LNCaP clone FGC (cell line): Measurements from ENCODE around the gene ZNF891.

Experiments used
- DNase-seq: peaks from one replicate; pipeline ENCODE4 v3.0.0-alpha.2; 2011; ENCODE audit warnings: low read depth
- H3K4me3 ChIP-seq: 2 replicates; pipeline ENCODE4 v1.5.1; 2011; ENCODE audit warnings: mild to moderate bottlenecking, low read depth, low read length, control low read depth
- TF ChIP-seq, protein P1 (sequence below): IDR thresholded peaks from 2 replicates; pipeline ENCODE4 v1.5.1; 2012; ENCODE audit warnings: mild to moderate bottlenecking; ENCODE audit not compliant: control insufficient read depth, insufficient read depth; ENCODE audit errors: extremely low read depth

ZNF891 gene

DNA sequence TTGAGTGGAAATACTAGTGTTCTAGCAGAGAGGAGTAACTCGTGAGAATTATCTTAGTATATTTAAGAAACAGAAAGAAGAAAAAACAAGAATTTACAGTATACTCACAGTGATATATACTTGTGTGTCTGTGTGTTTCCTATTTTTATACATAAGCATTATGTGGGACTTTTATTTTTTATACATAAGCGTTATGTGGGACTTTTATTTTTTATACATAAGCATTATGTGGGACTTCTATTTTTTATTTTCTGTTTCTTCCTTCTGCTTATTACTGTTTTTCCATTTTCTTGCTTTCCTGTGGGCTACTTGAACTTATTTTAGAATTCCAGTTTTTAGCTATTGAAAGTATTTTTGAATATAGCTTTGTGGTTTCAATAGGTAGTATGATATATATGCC lies 56.2 kb downstream of the ZNF891 start:
- no peak overlapping the region for H3K4me3 ChIP-seq
- DNase-seq = no peak
- TF ChIP-seq, protein P1, sequence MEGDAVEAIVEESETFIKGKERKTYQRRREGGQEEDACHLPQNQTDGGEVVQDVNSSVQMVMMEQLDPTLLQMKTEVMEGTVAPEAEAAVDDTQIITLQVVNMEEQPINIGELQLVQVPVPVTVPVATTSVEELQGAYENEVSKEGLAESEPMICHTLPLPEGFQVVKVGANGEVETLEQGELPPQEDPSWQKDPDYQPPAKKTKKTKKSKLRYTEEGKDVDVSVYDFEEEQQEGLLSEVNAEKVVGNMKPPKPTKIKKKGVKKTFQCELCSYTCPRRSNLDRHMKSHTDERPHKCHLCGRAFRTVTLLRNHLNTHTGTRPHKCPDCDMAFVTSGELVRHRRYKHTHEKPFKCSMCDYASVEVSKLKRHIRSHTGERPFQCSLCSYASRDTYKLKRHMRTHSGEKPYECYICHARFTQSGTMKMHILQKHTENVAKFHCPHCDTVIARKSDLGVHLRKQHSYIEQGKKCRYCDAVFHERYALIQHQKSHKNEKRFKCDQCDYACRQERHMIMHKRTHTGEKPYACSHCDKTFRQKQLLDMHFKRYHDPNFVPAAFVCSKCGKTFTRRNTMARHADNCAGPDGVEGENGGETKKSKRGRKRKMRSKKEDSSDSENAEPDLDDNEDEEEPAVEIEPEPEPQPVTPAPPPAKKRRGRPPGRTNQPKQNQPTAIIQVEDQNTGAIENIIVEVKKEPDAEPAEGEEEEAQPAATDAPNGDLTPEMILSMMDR = no peak

DNA sequence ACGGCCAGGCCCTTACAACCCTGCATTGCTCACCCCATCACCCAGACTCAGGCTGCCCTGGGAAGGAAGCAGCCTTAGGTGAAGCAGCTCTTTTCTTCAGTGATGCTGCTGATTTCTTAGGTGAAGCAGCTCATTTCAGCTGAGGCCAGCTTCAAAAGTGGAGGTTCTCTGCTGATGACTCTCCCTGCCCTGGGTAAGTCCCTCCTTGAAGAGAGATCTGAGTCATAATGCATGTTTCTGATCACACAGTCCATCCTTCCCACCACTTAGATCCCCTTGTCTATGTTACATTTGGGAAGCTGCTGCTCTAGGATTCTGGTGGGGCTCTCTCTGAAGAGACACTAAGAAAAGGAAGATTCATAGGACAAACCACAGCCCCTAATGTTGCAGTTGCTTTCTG lies 66.5 kb downstream of the ZNF891 start:
- no peak for DNase-seq
- H3K4me3 ChIP-seq = no peak overlapping the region
- TF ChIP-seq, protein P1 = no peak

DNA sequence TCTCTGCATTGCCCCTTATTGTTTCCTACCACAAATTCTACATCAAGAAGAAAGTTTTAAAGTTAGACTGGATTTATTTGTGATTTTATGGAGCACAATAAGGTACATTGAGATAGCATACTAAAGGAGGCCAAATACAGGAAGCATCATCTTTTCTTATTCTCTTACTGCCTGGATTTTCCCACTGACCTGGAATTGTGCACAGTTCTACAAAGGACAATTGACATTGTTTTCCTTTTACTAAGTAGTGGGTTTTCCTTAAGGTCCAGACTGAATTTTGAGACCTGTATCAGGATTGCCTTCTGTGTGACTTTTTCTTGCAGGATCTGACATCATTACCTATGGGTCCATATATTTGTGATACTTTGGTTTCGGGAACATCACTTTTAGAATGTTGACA lies 68.1 kb downstream of the ZNF891 start:
- DNase-seq = no peak
- H3K4me3 ChIP-seq = no peak overlapping the region
- TF ChIP-seq, protein P1 = no peak

DNA sequence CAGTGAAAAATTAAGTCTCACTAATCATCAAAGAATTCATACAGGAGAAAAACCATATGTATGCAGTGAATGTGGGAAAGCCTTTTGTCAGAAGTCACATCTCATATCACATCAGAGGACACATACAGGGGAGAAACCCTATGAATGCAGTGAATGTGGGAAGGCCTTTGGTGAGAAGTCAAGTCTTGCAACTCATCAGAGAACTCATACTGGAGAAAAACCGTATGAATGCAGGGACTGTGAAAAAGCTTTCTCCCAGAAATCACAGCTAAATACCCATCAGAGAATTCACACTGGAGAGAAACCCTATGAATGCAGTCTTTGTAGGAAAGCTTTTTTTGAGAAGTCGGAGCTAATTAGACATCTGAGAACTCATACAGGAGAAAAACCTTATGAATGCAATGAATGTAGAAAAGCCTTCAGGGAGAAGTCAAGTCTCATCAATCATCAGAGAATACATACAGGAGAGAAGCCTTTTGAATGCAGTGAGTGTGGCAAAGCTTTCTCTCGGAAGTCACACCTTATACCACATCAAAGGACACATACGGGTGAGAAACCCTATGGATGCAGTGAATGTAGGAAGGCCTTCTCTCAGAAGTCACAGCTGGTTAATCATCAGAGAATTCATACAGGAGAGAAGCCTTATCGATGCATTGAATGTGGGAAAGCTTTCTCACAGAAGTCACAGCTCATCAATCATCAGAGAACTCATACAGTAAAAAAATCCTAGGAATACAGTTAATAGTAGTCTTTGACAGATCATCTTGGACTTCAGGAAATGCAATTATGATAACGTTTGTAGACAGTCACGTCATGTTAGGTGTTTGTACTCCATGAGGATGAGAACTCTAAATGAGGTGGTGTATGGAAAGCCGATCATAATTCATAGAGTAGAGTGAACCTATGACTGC lies 71.6 kb downstream of the ZNF891 start:
- TF ChIP-seq, protein P1 = no peak
- DNase-seq = no peak

DNA sequence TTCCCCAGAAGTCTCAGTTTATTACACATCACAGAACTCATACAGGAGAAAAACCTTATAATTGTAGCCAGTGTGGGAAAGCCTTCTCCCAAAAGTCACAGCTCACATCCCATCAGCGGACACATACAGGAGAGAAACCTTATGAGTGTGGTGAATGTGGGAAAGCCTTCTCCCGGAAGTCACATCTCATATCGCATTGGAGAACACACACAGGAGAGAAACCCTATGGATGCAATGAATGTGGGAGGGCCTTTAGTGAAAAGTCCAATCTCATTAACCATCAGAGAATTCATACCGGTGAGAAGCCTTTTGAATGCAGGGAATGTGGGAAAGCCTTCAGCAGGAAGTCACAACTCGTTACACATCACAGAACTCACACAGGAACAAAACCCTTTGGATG lies 72.6 kb downstream of the ZNF891 start:
- TF ChIP-seq, protein P1 = no peak
- DNase-seq = no peak
- H3K4me3 ChIP-seq = no peak overlapping the region

More for the DNA sequence above, 71.6 kb downstream of the ZNF891 start:
- H3K4me3 ChIP-seq = no peak overlapping the region
